ENCODE data around the gene TTC34. TPM values are rescaled to one million over a fixed set of nuclear protein-coding genes. Genes with fewer than 3 reads are reported as not detected.
"Not testable (repeated sequence)": the region's sequence is repeated elsewhere in the genome, so short reads cannot be mapped to it uniquely, and the experiment has no call there.

The TTC34 gene
- total and polyA plus RNA-seq, 10 of the 15 experiments (the other 5 are each of a cell fraction or from before 2014, with no cell fraction given), result 0.03 to 0.49 (median 0.05) TPM; not detected in 2

GRCh38 chr1:2748626-2749025, 52.9 kb downstream of the TTC34 start:
- FAIRE-seq; H3K4me2 ChIP-seq (ENCODE audit: control insufficient read depth, insufficient read depth); H3K9me3 ChIP-seq (replicated peaks; ENCODE audit: control insufficient read depth, insufficient read depth, low read length); in situ Hi-C loops (cut with MboI); intact Hi-C loops (cut with micrococcal nuclease; ENCODE audit: unreplicated experiment); H3K9ac ChIP-seq (ENCODE audit: control insufficient read depth, insufficient read depth, low read length); H4K20me1 ChIP-seq (ENCODE audit: control insufficient read depth, insufficient read depth); H3K27ac ChIP-seq (ENCODE audit: control insufficient read depth, insufficient read depth); H3K4me1 ChIP-seq (ENCODE audit: control insufficient read depth, insufficient read depth, low read length); H2AFZ ChIP-seq (ENCODE audit: control insufficient read depth, low read depth, low read length); H3K79me2 ChIP-seq (ENCODE audit: control insufficient read depth, insufficient read depth, low read length); DNase-seq (ENCODE audit: low read depth, low spot score); POLR2A ChIA-PET; CTCF ChIA-PET; BruUV-seq (replicated peaks); H3K4me3 ChIP-seq; H3K36me3 ChIP-seq (ENCODE audit: control insufficient read depth in 2 of 2, insufficient read depth in 2 of 2, low read length in 1 of 2); SMC1A ChIA-PET (ENCODE audit: uncharacterized antibody, unreplicated experiment); H3K27me3 ChIP-seq (replicated peaks in 1 of 2; ENCODE audit: control insufficient read depth in 2 of 2, insufficient read depth in 2 of 2, low read length in 1 of 2); RAD21 ChIA-PET (ENCODE audit: unreplicated experiment); ATAC-seq: not testable (repeated sequence)
- WGBS (ENCODE audit: insufficient coverage, insufficient replicate concordance, low lambda C conversion rate, missing lambda C conversion rate), result 11% methylated on average over 5 of the region's 8 CpGs

- ATAC-seq; H3K36me3 ChIP-seq (ENCODE audit: control insufficient read depth in 2 of 2, insufficient read depth in 2 of 2, low read length in 1 of 2); FAIRE-seq; RAD21 ChIA-PET (ENCODE audit: unreplicated experiment); H3K4me1 ChIP-seq (ENCODE audit: control insufficient read depth, insufficient read depth, low read length); H2AFZ ChIP-seq (ENCODE audit: control insufficient read depth, low read depth, low read length); H3K27ac ChIP-seq (ENCODE audit: control insufficient read depth, insufficient read depth); POLR2A ChIA-PET; DNase-seq (ENCODE audit: low read depth, low spot score); SMC1A ChIA-PET (ENCODE audit: uncharacterized antibody, unreplicated experiment); H3K79me2 ChIP-seq (ENCODE audit: control insufficient read depth, insufficient read depth, low read length); intact Hi-C loops (cut with micrococcal nuclease; ENCODE audit: unreplicated experiment); H3K4me2 ChIP-seq (ENCODE audit: control insufficient read depth, insufficient read depth); CTCF ChIA-PET; H4K20me1 ChIP-seq (ENCODE audit: control insufficient read depth, insufficient read depth); BruUV-seq (replicated peaks); H3K9ac ChIP-seq (ENCODE audit: control insufficient read depth, insufficient read depth, low read length); H3K27me3 ChIP-seq (replicated peaks in 1 of 2; ENCODE audit: control insufficient read depth in 2 of 2, insufficient read depth in 2 of 2, low read length in 1 of 2); H3K9me3 ChIP-seq (replicated peaks; ENCODE audit: control insufficient read depth, insufficient read depth, low read length); H3K4me3 ChIP-seq: not testable (repeated sequence)
- in situ Hi-C loops (cut with MboI), result loop anchor here (25.0 kb wide), 2 partner anchors 118 to 1518 kb away; partner anchors contain the start of gene TTC34
- 0% methylated on average over 2 of the region's 9 CpGs for WGBS (ENCODE audit: insufficient coverage, insufficient replicate concordance, low lambda C conversion rate, missing lambda C conversion rate)
These were observed 106.7 kb downstream of the TTC34 start for GRCh38 chr1:2694796-2695195.

- BruUV-seq (replicated peaks); H3K9ac ChIP-seq (ENCODE audit: control insufficient read depth, insufficient read depth, low read length); CTCF ChIA-PET; FAIRE-seq; H3K4me1 ChIP-seq (ENCODE audit: control insufficient read depth, insufficient read depth, low read length); H3K4me3 ChIP-seq; H3K27ac ChIP-seq (ENCODE audit: control insufficient read depth, insufficient read depth); RAD21 ChIA-PET (ENCODE audit: unreplicated experiment); POLR2A ChIA-PET; H3K36me3 ChIP-seq (ENCODE audit: control insufficient read depth in 2 of 2, insufficient read depth in 2 of 2, low read length in 1 of 2); intact Hi-C loops (cut with micrococcal nuclease; ENCODE audit: unreplicated experiment); SMC1A ChIA-PET (ENCODE audit: uncharacterized antibody, unreplicated experiment); ATAC-seq; DNase-seq (ENCODE audit: low read depth, low spot score); H3K27me3 ChIP-seq (replicated peaks in 1 of 2; ENCODE audit: control insufficient read depth in 2 of 2, insufficient read depth in 2 of 2, low read length in 1 of 2); H4K20me1 ChIP-seq (ENCODE audit: control insufficient read depth, insufficient read depth); H3K4me2 ChIP-seq (ENCODE audit: control insufficient read depth, insufficient read depth); H3K79me2 ChIP-seq (ENCODE audit: control insufficient read depth, insufficient read depth, low read length); H3K9me3 ChIP-seq (replicated peaks; ENCODE audit: control insufficient read depth, insufficient read depth, low read length); H2AFZ ChIP-seq (ENCODE audit: control insufficient read depth, low read depth, low read length): not testable (repeated sequence)
- no CpG with 5 or more reads among the region's 10 CpGs for WGBS (ENCODE audit: insufficient coverage, insufficient replicate concordance, low lambda C conversion rate, missing lambda C conversion rate)
- in situ Hi-C loops (cut with MboI), result loop anchor here (25.0 kb wide), 2 partner anchors 122 to 1522 kb away; partner anchors contain the start of gene TTC34
These were observed 111.3 kb downstream of the TTC34 start for GRCh38 chr1:2690180-2690579.

- in situ Hi-C loops (cut with MboI), result loop anchor here (25.0 kb wide), 2 partner anchors 124 to 1524 kb away; partner anchors contain the start of gene TTC34
- H2AFZ ChIP-seq (ENCODE audit: control insufficient read depth, low read depth, low read length); H3K27me3 ChIP-seq (replicated peaks in 1 of 2; ENCODE audit: control insufficient read depth in 2 of 2, insufficient read depth in 2 of 2, low read length in 1 of 2); H3K4me2 ChIP-seq (ENCODE audit: control insufficient read depth, insufficient read depth); H3K79me2 ChIP-seq (ENCODE audit: control insufficient read depth, insufficient read depth, low read length); H3K27ac ChIP-seq (ENCODE audit: control insufficient read depth, insufficient read depth); H3K9me3 ChIP-seq (replicated peaks; ENCODE audit: control insufficient read depth, insufficient read depth, low read length); FAIRE-seq; H3K9ac ChIP-seq (ENCODE audit: control insufficient read depth, insufficient read depth, low read length); H3K4me3 ChIP-seq; H3K4me1 ChIP-seq (ENCODE audit: control insufficient read depth, insufficient read depth, low read length); POLR2A ChIA-PET; BruUV-seq (replicated peaks); SMC1A ChIA-PET (ENCODE audit: uncharacterized antibody, unreplicated experiment); DNase-seq (ENCODE audit: low read depth, low spot score); RAD21 ChIA-PET (ENCODE audit: unreplicated experiment); CTCF ChIA-PET; ATAC-seq; intact Hi-C loops (cut with micrococcal nuclease; ENCODE audit: unreplicated experiment); H4K20me1 ChIP-seq (ENCODE audit: control insufficient read depth, insufficient read depth); H3K36me3 ChIP-seq (ENCODE audit: control insufficient read depth in 2 of 2, insufficient read depth in 2 of 2, low read length in 1 of 2): not testable (repeated sequence)
- 5% methylated on average over 6 of the region's 11 CpGs for WGBS (ENCODE audit: insufficient coverage, insufficient replicate concordance, low lambda C conversion rate, missing lambda C conversion rate)
These were observed 113.2 kb downstream of the TTC34 start for GRCh38 chr1:2688336-2688665.

Measured in GM12878 (cell line).